Caco-2 (cell line): Measurements from ENCODE around the gene LAPTM4A. TPM values are rescaled to one million over a fixed set of nuclear protein-coding genes. Genes with fewer than 3 reads are reported as not detected.

Experiments
- BruUV-seq: library from RNA; stranded (reverse); fragments of 400-500 nt; replicated peaks from 2 replicates; lab custom pipeline; 2021; lab: Mats Ljungman, UMichigan
- CTCF ChIA-PET: fragments of 300-600 bp; sonication (Branson Sonifier 250); formaldehyde crosslinking; loops from one replicate; lab custom pipeline; 2022; ENCODE audit warnings: antibody characterized with exemption; lab: Charles Lee
- POLR2A ChIA-PET: fragments of 300-600 bp; sonication (Branson Sonifier 250); formaldehyde crosslinking; loops from one replicate; lab custom pipeline; 2022; ENCODE audit warnings: antibody characterized with exemption; lab: Charles Lee
- DNase-seq, 2 experiments: peaks; one replicate each; pipeline versions ENCODE4 v3.0.0 to v3.0.0-alpha.2; 2020 to 2022
- H3K27me3 ChIP-seq: replicated peaks from 2 replicates; pipeline ENCODE4 v1.6.0; 2011; ENCODE audit warnings: low read length; ENCODE audit not compliant: control insufficient read depth, insufficient read depth
- H3K36me3 ChIP-seq: 2 replicates; pipeline ENCODE4 v1.5.1; 2011; ENCODE audit warnings: low read length; ENCODE audit not compliant: control insufficient read depth, insufficient read depth
- H3K4me1 ChIP-seq: fragments of 250-450 bp; sonication (Bioruptor Pico); 2 replicates; pipeline ENCODE4 v1.5.1; 2020; ENCODE audit warnings: mild to moderate bottlenecking
- H3K4me3 ChIP-seq: 2 replicates; pipeline ENCODE4 v1.5.1; 2011; ENCODE audit warnings: low read depth, mild to moderate bottlenecking, control low read depth, low read length
- H3K9me3 ChIP-seq: fragments of 250-450 bp; sonication (Bioruptor Pico); 2 replicates; pipeline ENCODE4 v1.5.1; 2020; ENCODE audit warnings: mild to moderate bottlenecking, moderate library complexity
- H3K27ac Mint-ChIP-seq: one replicate; pipeline ENCODE4 v1.8.0; 2022; ENCODE audit warnings: mixed read lengths; ENCODE audit not compliant: unreplicated experiment
- H3K27me3 Mint-ChIP-seq: one replicate; pipeline ENCODE4 v1.8.0; 2022; ENCODE audit warnings: mixed read lengths; ENCODE audit not compliant: insufficient read depth, unreplicated experiment
- H3K36me3 Mint-ChIP-seq: one replicate; pipeline ENCODE4 v1.8.0; 2022; ENCODE audit warnings: mild to moderate bottlenecking, mixed read lengths; ENCODE audit not compliant: insufficient read depth, unreplicated experiment
- H3K4me1 Mint-ChIP-seq: one replicate; pipeline ENCODE4 v1.8.0; 2022; ENCODE audit warnings: low read depth, mixed read lengths; ENCODE audit not compliant: unreplicated experiment
- H3K4me3 Mint-ChIP-seq: one replicate; pipeline ENCODE4 v1.8.0; 2022; ENCODE audit warnings: mild to moderate bottlenecking, moderate library complexity, mixed read lengths; ENCODE audit not compliant: unreplicated experiment
- H3K9me3 Mint-ChIP-seq: one replicate; pipeline ENCODE4 v1.8.0; 2022; ENCODE audit warnings: mixed read lengths; ENCODE audit not compliant: unreplicated experiment
- CTCF ChIP-seq, 2 experiments: fragments of 200-600 bp in 1 of 2; IDR thresholded peaks; 1 replicate in 1 of 2; 2 replicates in 1 of 2; pipeline versions ENCODE4 v1.5.1 to v1.8.0; 2011 to 2022; ENCODE audit warnings: antibody characterized with exemption in 1 of 2, control low read depth in 1 of 2, inconsistent platforms in 1 of 2, low read depth in 1 of 2, low read length in 1 of 2, mild to moderate bottlenecking in 1 of 2, moderate library complexity in 1 of 2; ENCODE audit not compliant: insufficient read depth in 1 of 2, severe bottlenecking in 1 of 2, unreplicated experiment in 1 of 2
- intact Hi-C: fragments of 100-400 bp; cut with micrococcal nuclease; formaldehyde crosslinking; loops from one replicate; pipeline ENCODE4 v1.10.0; 2022; ENCODE audit not compliant: unreplicated experiment
- total RNA-seq: library from RNA; stranded (reverse); gene quantifications from 2 replicates; pipeline ENCODE4 v1.2.3, GENCODE V29; 2022

The LAPTM4A gene
- total RNA-seq, 1 experiment from 2014 or later: 140 TPM

GRCh38 chr2:20097889-20098714 is 46.7 kb upstream of the LAPTM4A start:
- Mint-ChIP-seq H3K4me3 (no peak overlapping the region), H3K9me3 (no peaks in the 10 kb centered on the region), H3K4me1 (peaks cover 8% of the 10 kb centered on the region), H3K27ac (no peak overlapping the region), H3K27me3 (no peaks in the 10 kb centered on the region), H3K36me3 (no peaks in the 10 kb centered on the region)
- DNase-seq: peak; percentile 89
- Histone ChIP-seq H3K4me1 (peaks cover 5% of the 10 kb centered on the region), H3K4me3 (no peak overlapping the region), H3K27me3 (no peaks in the 10 kb centered on the region), H3K36me3 (no peaks in the 10 kb centered on the region), H3K9me3 (no peaks in the 10 kb centered on the region)
- ChIA-PET CTCF (interaction anchor here (0.6 to 1.8 kb wide), 3 partner anchors 47 to 89 kb away, joined by 4 to 7 read pairs (median 7); partner anchors contain the start of gene LAPTM4A), POLR2A (no interaction called here)
- intact Hi-C loops: loop anchor here (1.0 to 10.0 kb wide), 4 partner anchors 43 to 233 kb away; no protein-coding TSS in a partner anchor
- BruUV-seq: no TSS peak
- peak; percentile 93 for TF ChIP-seq CTCF (IDR thresholded peaks at IDR 0.05; ENCODE audit: insufficient read depth in 1 of 2, low read depth in 1 of 2, low read length in 1 of 2, severe bottlenecking in 1 of 2, unreplicated experiment in 1 of 2)

- BruUV-seq: no TSS peak
- ChIA-PET CTCF (interaction anchor here (1.0 to 3.9 kb wide), 3 partner anchors 33 to 140 kb away, joined by 3 to 55 read pairs (median 3); no protein-coding TSS in a partner anchor), POLR2A (no interaction called here)
- H3K9me3 Mint-ChIP-seq: no peaks in the 10 kb centered on the region
- peaks cover 13% of the 10 kb centered on the region for H3K4me1 Mint-ChIP-seq
- intact Hi-C loops: loop anchor here (10.0 kb wide), 1 partner anchor 231 kb away; no protein-coding TSS in a partner anchor
- no peak for TF ChIP-seq CTCF (IDR thresholded peaks at IDR 0.05; ENCODE audit: insufficient read depth in 1 of 2, low read depth in 1 of 2, low read length in 1 of 2, severe bottlenecking in 1 of 2, unreplicated experiment in 1 of 2)
- no peaks in the 10 kb centered on the region for H3K27me3 ChIP-seq
- H3K27ac Mint-ChIP-seq: no peak overlapping the region
- H3K36me3 ChIP-seq: no peaks in the 10 kb centered on the region
- no peaks in the 10 kb centered on the region for H3K27me3 Mint-ChIP-seq
- no peak for DNase-seq
- H3K36me3 Mint-ChIP-seq: no peaks in the 10 kb centered on the region
- peaks cover 10% of the 10 kb centered on the region for H3K4me1 ChIP-seq
- no peaks in the 10 kb centered on the region for H3K9me3 ChIP-seq
- H3K4me3 ChIP-seq: no peak overlapping the region
- H3K4me3 Mint-ChIP-seq: no peak overlapping the region
Measured at GRCh38 chr2:20095469-20095868, 44.0 kb upstream of the LAPTM4A start.

- CTCF ChIA-PET: interaction anchor here (0.9 to 3.9 kb wide), 3 partner anchors 43 to 139 kb away, joined by 7 to 55 read pairs (median 12); partner anchors contain the start of gene LAPTM4A
- Mint-ChIP-seq H3K4me3 (no peak overlapping the region), H3K27me3 (no peaks in the 10 kb centered on the region), H3K36me3 (no peaks in the 10 kb centered on the region), H3K9me3 (no peaks in the 10 kb centered on the region), H3K27ac (no peak overlapping the region), H3K4me1 (peaks cover 13% of the 10 kb centered on the region)
- Histone ChIP-seq H3K9me3 (no peaks in the 10 kb centered on the region), H3K36me3 (no peaks in the 10 kb centered on the region), H3K27me3 (no peaks in the 10 kb centered on the region), H3K4me1 (peaks cover 10% of the 10 kb centered on the region), H3K4me3 (no peak overlapping the region)
- intact Hi-C loops: loop anchor here (10.0 kb wide), 1 partner anchor 230 kb away; no protein-coding TSS in a partner anchor
- BruUV-seq: no TSS peak
- TF ChIP-seq CTCF (IDR thresholded peaks at IDR 0.05; ENCODE audit: insufficient read depth in 1 of 2, low read depth in 1 of 2, low read length in 1 of 2, severe bottlenecking in 1 of 2, unreplicated experiment in 1 of 2): no peak
- POLR2A ChIA-PET: no interaction called here
- DNase-seq: no peak
Measured at GRCh38 chr2:20094955-20095354, 43.5 kb upstream of the LAPTM4A start.
